ENCODE data around the gene RUNX3.

Gene RUNX3

DNA sequence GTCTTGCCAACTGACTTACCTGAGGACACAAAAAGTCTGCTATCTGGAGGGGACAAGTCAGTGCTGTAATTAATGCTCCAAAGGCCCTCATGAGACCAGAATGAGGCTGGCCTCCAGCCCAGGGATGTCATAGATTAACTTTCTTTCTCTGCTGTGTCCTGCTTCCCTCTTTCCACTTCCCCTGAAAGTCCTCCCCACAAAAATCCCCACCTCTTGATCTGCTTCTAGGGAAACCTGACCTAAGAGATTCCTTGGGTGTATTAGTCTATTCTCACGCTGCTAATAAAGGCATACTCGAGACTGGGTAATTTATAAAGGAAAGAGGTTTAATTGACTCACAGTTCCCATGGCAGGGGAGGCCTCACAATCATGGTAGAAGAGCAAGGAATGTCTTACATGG is 39.2 kb downstream of the RUNX3 start:
- TF ChIP-seq POLR2AphosphoS5 (IDR thresholded peaks at IDR 0.05; ENCODE audit: borderline replicate concordance, low read depth, low read length) = no peak
- TF ChIP-seq FOXP2 (optimal IDR thresholded peaks at IDR 0.05; ENCODE audit: control extremely low read depth, extremely low read length, insufficient read depth) = no peak
- no peak for TF ChIP-seq EZH2 (IDR thresholded peaks at IDR 0.05)
- Histone ChIP-seq H3K9ac (ENCODE audit: insufficient read length) (no peak overlapping the region), H3K9me3 (ENCODE audit: low read depth, low read length) (no peaks in the 10 kb centered on the region), H3K27ac (no peak overlapping the region), H3K36me3 (ENCODE audit: insufficient read depth, low read length) (no peaks in the 10 kb centered on the region), H3K4me3 (no peak overlapping the region)
- DNase-seq (ENCODE audit: low read depth, low spot score) = no peak

DNA sequence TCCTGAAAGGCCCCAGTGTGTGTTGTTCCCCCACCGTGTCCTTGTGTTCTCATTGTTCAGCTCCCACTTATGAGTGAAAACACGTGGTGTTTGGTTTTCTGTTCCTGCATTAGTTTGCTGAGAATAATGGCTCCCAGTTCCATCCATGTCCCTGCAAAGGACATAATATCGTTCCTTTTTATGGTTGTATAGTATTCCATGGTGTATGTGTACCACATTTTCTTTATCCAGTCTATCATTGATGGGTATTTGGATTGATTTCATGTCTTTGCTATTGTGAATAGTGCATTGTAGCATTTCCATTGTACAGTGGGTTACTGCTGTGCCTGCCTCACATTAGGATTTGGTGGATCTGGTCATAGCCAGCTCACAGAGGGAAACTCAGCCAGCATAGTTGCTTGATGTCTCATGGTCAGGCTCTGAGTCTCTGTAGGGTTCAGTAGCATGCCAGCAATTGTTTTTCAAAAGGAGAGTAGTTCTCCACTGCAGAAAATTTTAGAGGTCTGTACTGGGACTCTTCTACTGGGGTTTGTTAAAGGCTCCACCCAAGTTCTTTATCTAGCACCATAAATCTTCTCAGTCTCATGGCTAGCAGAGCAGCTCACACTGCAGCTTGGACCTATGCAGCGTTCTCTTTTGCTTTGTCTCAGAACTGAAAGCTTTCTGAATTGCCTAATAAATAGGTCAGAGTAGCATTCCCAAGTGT is 41.0 kb downstream of the RUNX3 start:
- no peak overlapping the region for H3K27ac ChIP-seq
- H3K9ac ChIP-seq (ENCODE audit: insufficient read length) = no peak overlapping the region
- TF ChIP-seq EZH2 (IDR thresholded peaks at IDR 0.05) (no peak), FOXP2 (optimal IDR thresholded peaks at IDR 0.05; ENCODE audit: control extremely low read depth, extremely low read length, insufficient read depth) (no peak), POLR2AphosphoS5 (IDR thresholded peaks at IDR 0.05; ENCODE audit: borderline replicate concordance, low read depth, low read length) (no peak)
- H3K36me3 ChIP-seq (ENCODE audit: insufficient read depth, low read length) = no peaks in the 10 kb centered on the region
- no peak for DNase-seq (ENCODE audit: low read depth, low spot score)
- H3K4me3 ChIP-seq = no peak overlapping the region
- no peaks in the 10 kb centered on the region for H3K9me3 ChIP-seq (ENCODE audit: low read depth, low read length)

DNA sequence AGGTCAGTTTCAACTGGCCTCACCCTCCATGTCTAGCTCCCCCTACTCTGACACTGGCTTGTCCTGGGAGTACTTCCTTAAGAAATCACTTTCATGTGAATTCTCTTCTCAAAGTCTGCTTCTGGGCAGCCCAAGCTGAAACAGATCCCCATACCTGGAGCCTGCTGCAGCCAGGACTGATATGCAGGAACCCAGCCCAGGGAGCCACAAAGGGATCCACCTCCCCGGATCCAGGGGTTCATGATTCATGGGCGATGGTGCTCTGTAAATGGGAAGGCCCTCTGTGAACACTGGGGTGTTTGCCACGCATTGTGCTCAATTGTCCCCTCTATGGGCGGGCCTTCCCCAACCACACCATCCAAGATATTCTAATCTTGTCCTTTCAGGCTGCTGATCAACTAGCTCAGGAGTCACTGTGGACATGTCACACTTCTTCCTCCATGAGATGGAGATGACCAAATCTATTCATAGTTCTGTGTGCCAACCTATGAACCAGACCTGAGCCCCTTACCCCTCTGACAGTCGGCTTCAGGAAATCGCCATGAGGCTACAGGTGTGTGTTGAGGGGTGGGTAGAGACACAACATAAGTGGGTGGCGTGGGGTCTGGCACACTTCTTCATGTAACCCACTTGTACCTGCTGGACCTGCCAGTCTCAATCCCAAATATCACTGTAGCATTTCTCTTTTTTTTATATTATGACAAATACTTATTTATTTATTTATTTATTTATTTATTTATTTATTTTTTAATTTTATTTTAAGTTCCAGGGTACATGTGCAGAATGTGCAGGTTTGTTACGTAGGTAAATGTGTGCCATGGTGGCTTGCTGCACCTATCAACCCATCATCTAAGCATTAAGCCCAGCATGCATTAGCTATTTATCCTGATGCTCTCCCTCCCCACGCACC is 41.8 kb downstream of the RUNX3 start:
- no peak overlapping the region for H3K27ac ChIP-seq
- no peak overlapping the region for H3K9ac ChIP-seq (ENCODE audit: insufficient read length)
- H3K36me3 ChIP-seq (ENCODE audit: insufficient read depth, low read length) = no peaks in the 10 kb centered on the region
- TF ChIP-seq FOXP2 (optimal IDR thresholded peaks at IDR 0.05; ENCODE audit: control extremely low read depth, extremely low read length, insufficient read depth) = no peak
- TF ChIP-seq POLR2AphosphoS5 (IDR thresholded peaks at IDR 0.05; ENCODE audit: borderline replicate concordance, low read depth, low read length) = no peak
- TF ChIP-seq EZH2 (IDR thresholded peaks at IDR 0.05) = no peak
- no peak for DNase-seq (ENCODE audit: low read depth, low spot score)
- H3K9me3 ChIP-seq (ENCODE audit: low read depth, low read length) = no peaks in the 10 kb centered on the region; the same call in 1 of the 2 replicates
- H3K4me3 ChIP-seq = no peak overlapping the region

DNA sequence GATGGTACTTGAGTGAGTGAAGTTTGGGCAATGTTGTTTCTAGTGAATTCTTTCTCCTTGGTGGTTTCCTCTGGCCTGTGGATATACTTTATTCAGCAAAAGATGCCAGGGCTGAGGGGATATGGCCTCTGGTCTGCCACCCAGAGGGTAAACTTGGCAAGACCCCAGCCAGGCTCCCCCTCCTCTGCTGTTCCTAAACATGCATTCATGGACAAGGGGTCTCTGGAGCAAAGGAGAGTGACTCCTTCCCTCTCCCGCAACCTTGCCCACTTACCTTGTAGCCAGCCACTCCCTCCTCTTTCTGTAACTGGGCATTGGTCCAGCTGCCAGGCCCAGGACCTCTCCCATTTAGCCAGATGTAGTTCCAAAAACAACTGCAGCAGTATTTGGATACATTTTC is 43.8 kb downstream of the RUNX3 start:
- no peak overlapping the region for H3K4me3 ChIP-seq
- no peak for TF ChIP-seq EZH2 (IDR thresholded peaks at IDR 0.05)
- no peak for TF ChIP-seq FOXP2 (optimal IDR thresholded peaks at IDR 0.05; ENCODE audit: control extremely low read depth, extremely low read length, insufficient read depth)
- no peaks in the 10 kb centered on the region for H3K36me3 ChIP-seq (ENCODE audit: insufficient read depth, low read length)
- no peaks in the 10 kb centered on the region; the same call in 1 of the 2 replicates for H3K9me3 ChIP-seq (ENCODE audit: low read depth, low read length)
- DNase-seq (ENCODE audit: low read depth, low spot score) = no peak
- H3K9ac ChIP-seq (ENCODE audit: insufficient read length) = no peak overlapping the region
- H3K27ac ChIP-seq = no peak overlapping the region

DNA sequence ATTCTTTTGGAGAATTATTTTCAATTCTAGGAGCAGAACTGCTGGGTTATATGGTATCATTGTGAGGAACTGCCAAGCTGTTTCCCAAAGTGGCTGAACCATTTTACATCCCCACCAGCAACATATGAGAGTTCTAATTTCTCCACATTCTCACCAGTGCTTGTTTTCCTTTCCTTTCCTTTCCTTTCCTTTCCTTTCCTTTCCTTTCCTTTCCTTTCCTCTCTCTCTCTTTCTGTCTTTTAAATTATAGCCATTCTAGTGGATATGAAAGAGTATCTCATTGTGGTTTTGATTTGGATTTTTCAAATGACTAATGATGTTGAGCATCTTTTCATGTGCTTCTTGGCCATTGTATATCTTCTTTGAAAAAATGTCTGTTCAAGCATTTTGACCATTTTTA is 45.3 kb downstream of the RUNX3 start:
- DNase-seq (ENCODE audit: low read depth, low spot score) = no peak
- Histone ChIP-seq H3K4me3 (no peak overlapping the region), H3K9ac (ENCODE audit: insufficient read length) (no peak overlapping the region), H3K36me3 (ENCODE audit: insufficient read depth, low read length) (no peaks in the 10 kb centered on the region), H3K9me3 (ENCODE audit: low read depth, low read length) (no peaks in the 10 kb centered on the region; the same call in 1 of the 2 replicates), H3K27ac (no peak overlapping the region)
- TF ChIP-seq POLR2AphosphoS5 (IDR thresholded peaks at IDR 0.05; ENCODE audit: borderline replicate concordance, low read depth, low read length) (no peak), EZH2 (IDR thresholded peaks at IDR 0.05) (no peak), FOXP2 (optimal IDR thresholded peaks at IDR 0.05; ENCODE audit: control extremely low read depth, extremely low read length, insufficient read depth) (no peak)

- TF ChIP-seq POLR2AphosphoS5 (IDR thresholded peaks at IDR 0.05; ENCODE audit: borderline replicate concordance, low read depth, low read length) (no peak), EZH2 (IDR thresholded peaks at IDR 0.05) (no peak), FOXP2 (optimal IDR thresholded peaks at IDR 0.05; ENCODE audit: control extremely low read depth, extremely low read length, insufficient read depth) (no peak)
- H3K27ac ChIP-seq = no peak overlapping the region
- no peaks in the 10 kb centered on the region; the same call in 1 of the 2 replicates for H3K9me3 ChIP-seq (ENCODE audit: low read depth, low read length)
- no peak overlapping the region for H3K9ac ChIP-seq (ENCODE audit: insufficient read length)
- H3K4me3 ChIP-seq = no peak overlapping the region
- no peaks in the 10 kb centered on the region for H3K36me3 ChIP-seq (ENCODE audit: insufficient read depth, low read length)
- DNase-seq (ENCODE audit: low read depth, low spot score) = no peak
These were observed 49.0 kb downstream of the RUNX3 start for GRCh38 chr1:24881034-24881433.

DNA sequence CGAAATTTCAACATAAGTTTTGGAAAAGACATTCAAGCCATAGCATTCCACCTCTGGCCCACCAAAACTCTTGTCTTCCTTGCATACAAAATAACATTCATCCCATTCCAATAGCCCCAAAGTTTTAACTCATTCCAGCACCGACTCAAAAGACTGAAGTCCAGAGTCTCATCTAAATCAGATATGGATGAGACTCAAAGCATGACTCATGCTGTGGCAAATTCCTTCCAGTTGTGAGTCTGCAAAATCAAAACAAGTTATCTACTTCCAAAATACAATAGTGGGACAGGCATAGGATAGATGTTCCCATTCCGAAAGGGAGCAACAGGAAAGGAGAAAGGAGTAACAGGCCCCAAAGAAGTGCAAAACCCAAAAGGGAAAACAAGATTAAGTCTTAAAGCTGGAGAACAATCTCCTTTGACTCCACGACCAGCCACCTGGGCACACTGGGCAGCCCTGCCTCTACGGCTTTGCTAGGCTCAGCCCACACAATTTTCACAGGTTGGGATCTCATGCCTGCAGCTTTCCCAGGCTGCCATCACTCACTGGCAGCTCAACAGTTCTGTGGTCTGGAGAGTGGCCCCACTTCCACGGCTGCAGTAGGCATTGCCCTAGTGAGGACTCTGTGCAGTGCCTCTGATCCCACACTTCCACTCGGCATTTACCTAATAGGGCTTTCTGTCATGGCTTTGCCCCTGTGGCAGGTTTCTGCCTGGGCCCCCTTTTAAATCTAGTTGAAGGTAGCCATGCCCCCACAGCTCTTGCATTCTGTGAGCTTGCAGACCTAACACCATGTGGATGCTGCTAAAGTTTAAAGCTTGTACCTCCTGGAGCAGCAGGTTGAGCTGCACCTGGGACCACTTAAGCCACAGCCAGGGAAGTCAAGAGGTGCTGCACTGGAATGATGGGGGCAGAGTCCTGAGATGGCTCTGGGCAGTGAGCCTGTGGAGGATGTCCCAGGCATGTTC is 51.0 kb downstream of the RUNX3 start:
- H3K9me3 ChIP-seq (ENCODE audit: low read depth, low read length) = no peaks in the 10 kb centered on the region; the same call in 1 of the 2 replicates
- DNase-seq (ENCODE audit: low read depth, low spot score) = no peak
- H3K9ac ChIP-seq (ENCODE audit: insufficient read length) = no peak overlapping the region
- TF ChIP-seq POLR2AphosphoS5 (IDR thresholded peaks at IDR 0.05; ENCODE audit: borderline replicate concordance, low read depth, low read length) (no peak), FOXP2 (optimal IDR thresholded peaks at IDR 0.05; ENCODE audit: control extremely low read depth, extremely low read length, insufficient read depth) (no peak), EZH2 (IDR thresholded peaks at IDR 0.05) (no peak)
- H3K36me3 ChIP-seq (ENCODE audit: insufficient read depth, low read length) = no peaks in the 10 kb centered on the region
- no peak overlapping the region for H3K27ac ChIP-seq
- no peak overlapping the region for H3K4me3 ChIP-seq
